Small intestine (tissue), 7 donors: ENCODE measurements around the gene THOP1. TPM values are rescaled to one million over a fixed set of nuclear protein-coding genes. Genes with fewer than 3 reads are reported as not detected.

Source experiments
- DNase-seq, 2 donors: peaks; one replicate each; pipeline versions ENCODE4 v3.0.0 to v3.0.0-alpha.2; 2013
- FAIRE-seq: peaks from 2 replicates; lab custom pipeline; 2012; peaks lifted over from hg19 to GRCh38; lab: Jason Lieb, UNC
- H3K27ac ChIP-seq, 3 donors: one replicate each; pipeline ENCODE4 v1.5.1; 2013; ENCODE audit warnings: low read length in 2 of 3, mild to moderate bottlenecking in 2 of 3, control low read depth in 1 of 3, inconsistent platforms in 1 of 3, low read depth in 1 of 3, moderate library complexity in 1 of 3
- H3K27me3 ChIP-seq, 3 donors: one replicate each; pipeline ENCODE4 v1.6.1; 2013; ENCODE audit warnings: low read length in 3 of 3, inconsistent platforms in 1 of 3; ENCODE audit not compliant: control insufficient read depth in 3 of 3, insufficient read depth in 3 of 3
- H3K36me3 ChIP-seq, 3 donors: one replicate each; pipeline ENCODE4 v1.6.1; 2013; ENCODE audit warnings: low read length in 3 of 3, inconsistent platforms in 1 of 3, low read depth in 1 of 3, mild to moderate bottlenecking in 1 of 3, moderate library complexity in 1 of 3; ENCODE audit not compliant: control insufficient read depth in 3 of 3, insufficient read depth in 2 of 3
- H3K4me1 ChIP-seq, 3 donors: one replicate each; pipeline ENCODE4 v1.6.1; 2013; ENCODE audit warnings: low read length in 2 of 3, inconsistent platforms in 1 of 3, low read depth in 1 of 3, mild to moderate bottlenecking in 1 of 3, moderate library complexity in 1 of 3; ENCODE audit not compliant: control insufficient read depth in 3 of 3, insufficient read depth in 2 of 3
- H3K4me3 ChIP-seq, 3 donors: one replicate each; pipeline ENCODE4 v1.5.1; 2013; ENCODE audit warnings: low read length in 3 of 3, control low read depth in 1 of 3, inconsistent platforms in 1 of 3, low read depth in 1 of 3, mild to moderate bottlenecking in 1 of 3, moderate library complexity in 1 of 3
- H3K9me3 ChIP-seq, 2 donors: one replicate each; pipeline ENCODE4 v1.6.1; 2013; ENCODE audit warnings: low read depth in 1 of 2, low read length in 1 of 2; ENCODE audit not compliant: control insufficient read depth in 2 of 2, insufficient read depth in 1 of 2
- WGBS, 3 donors: extraction: QIAGEN DNeasy Blood & Tissue Kit; methylation state at CpG; one replicate each; pipeline ENCODE4 v1.1.7; 2013; 5-methylcytosine and 5-hydroxymethylcytosine counted together
- polyA plus RNA-seq, 4 donors: library from polyadenylated mRNA; stranded (reverse) in 3 of 4; unstranded in 1 of 4; fragments of 200-250 nt in 3 of 4; fragments of 120-200 nt in 1 of 4; gene quantifications; one replicate each; pipeline versions ENCODE4 v1.2.1 to v1.2.3, GENCODE V29; 2013
- donor health status: healthy with polysubstance abuse.
- donor health status: control.
- donor health status: control.
- donor health status: Bipolar disorder and iron deficiency.
- donor health status: healthy.

Gene THOP1
- polyA plus RNA-seq, 4 donors, result 36.6 to 86.3 (median 78.1) TPM

- H3K27me3 ChIP-seq, result peaks cover 0 to 2% (median 0%) of the 10 kb centered on the region in 3 donors
- H3K4me1 ChIP-seq, result peaks cover 0 to 4% (median 2%) of the 10 kb centered on the region in 3 donors
- H3K4me3 ChIP-seq, result no peak overlapping the region
- H3K36me3 ChIP-seq, result peaks cover 4 to 40% (median 19%) of the 10 kb centered on the region in 3 donors
- FAIRE-seq, result no peak
- WGBS, 3 donors, result 84 to 100% (median 97%) methylated on average over 2 to 4 of the region's 4 CpGs
- H3K9me3 ChIP-seq, result peaks cover 4 to 69% of the 10 kb centered on the region in 2 donors
- DNase-seq, result no peak
- H3K27ac ChIP-seq, result no peak overlapping the region
These were observed 52.1 kb downstream of the THOP1 start for GRCh38 chr19:2837430-2837829.

- Histone ChIP-seq H3K9me3 (peaks cover 0 to 36% of the 10 kb centered on the region in 2 donors), H3K27ac (peak within 1 kb of the TSS; percentile 69 to 94 (median 87)), H3K4me1 (peaks cover 0 to 5% (median 4%) of the 10 kb centered on the region in 3 donors), H3K27me3 (no peaks in the 10 kb centered on the region), H3K4me3 (peak within 1 kb of the TSS; percentile 66 to 68 (median 66)), H3K36me3 (peaks cover 0 to 13% (median 0%) of the 10 kb centered on the region in 3 donors)
- FAIRE-seq, result peak; percentile 59
- WGBS, 3 donors, result 0 to 1% (median 0%) methylated on average over 79 to 106 of the region's 106 CpGs
- DNase-seq, result peak; percentile 99 to 100
These were observed 55.8 kb downstream of the THOP1 start, which contains the start of gene ZNF555 for GRCh38 chr19:2840794-2841791. Gene ZNF555 (plus strand): TSS chr19:2841475. CDS start chr19:2841573, 98 bp downstream.

GRCh38 chr19:2841855-2842574 is 56.7 kb downstream of the THOP1 start:
- H3K4me1 ChIP-seq, result peaks cover 0 to 5% (median 4%) of the 10 kb centered on the region in 3 donors
- peak in 1 of 2 donors; percentile 62 for DNase-seq
- 2 to 8% (median 4%) methylated on average over 35 to 62 of the region's 62 CpGs for WGBS, 3 donors
- peaks cover 0 to 33% of the 10 kb centered on the region in 2 donors for H3K9me3 ChIP-seq
- H3K4me3 ChIP-seq, result peak overlapping the region; percentile 66 to 68 (median 66)
- peaks cover 0 to 16% (median 0%) of the 10 kb centered on the region in 3 donors for H3K36me3 ChIP-seq
- no peaks in the 10 kb centered on the region for H3K27me3 ChIP-seq
- H3K27ac ChIP-seq, result peak overlapping the region in 1 of 3 donors; percentile 87
- FAIRE-seq, result no peak

GRCh38 chr19:2845107-2845506 is 59.8 kb downstream of the THOP1 start:
- DNase-seq (no peak), FAIRE-seq (no peak)
- 91 to 96% (median 96%) methylated on average over 2 of the region's 2 CpGs for WGBS, 3 donors
- Histone ChIP-seq H3K9me3 (peaks cover 0 to 29% of the 10 kb centered on the region in 2 donors), H3K27me3 (no peaks in the 10 kb centered on the region), H3K4me3 (no peak overlapping the region), H3K4me1 (peaks cover 0 to 5% (median 4%) of the 10 kb centered on the region in 3 donors), H3K27ac (no peak overlapping the region), H3K36me3 (peaks cover 0 to 10% (median 0%) of the 10 kb centered on the region in 3 donors)

- Histone ChIP-seq H3K27ac (no peak overlapping the region), H3K27me3 (no peaks in the 10 kb centered on the region), H3K4me1 (peaks cover 0 to 5% (median 4%) of the 10 kb centered on the region in 3 donors), H3K36me3 (peaks cover 0 to 16% (median 4%) of the 10 kb centered on the region in 3 donors), H3K4me3 (no peak overlapping the region), H3K9me3 (peaks cover 0 to 35% of the 10 kb centered on the region in 2 donors)
- no peak for FAIRE-seq
- DNase-seq, result no peak
- 92 to 93% (median 93%) methylated on average over 13 of the region's 13 CpGs for WGBS, 3 donors
These were observed 61.0 kb downstream of the THOP1 start for GRCh38 chr19:2846180-2846894.

GRCh38 chr19:2847507-2847906 is 62.2 kb downstream of the THOP1 start:
- Histone ChIP-seq H3K27ac (no peak overlapping the region), H3K4me1 (peaks cover 0 to 2% (median under 1%) of the 10 kb centered on the region in 3 donors), H3K4me3 (no peak overlapping the region), H3K9me3 (peaks cover 2 to 47% of the 10 kb centered on the region in 2 donors), H3K27me3 (no peaks in the 10 kb centered on the region), H3K36me3 (peaks cover 6 to 23% (median 7%) of the 10 kb centered on the region in 3 donors)
- FAIRE-seq (no peak), DNase-seq (no peak)
- WGBS, 3 donors, result 97% methylated on average over 3 of the region's 3 CpGs

GRCh38 chr19:2848616-2849015 is 63.3 kb downstream of the THOP1 start:
- DNase-seq (no peak), FAIRE-seq (no peak)
- no peaks in the 10 kb centered on the region for H3K27me3 ChIP-seq
- H3K4me3 ChIP-seq, result no peak overlapping the region
- 82 to 85% (median 82%) methylated on average over 4 of the region's 4 CpGs for WGBS, 3 donors
- no peak overlapping the region for H3K27ac ChIP-seq
- peaks cover 8 to 58% of the 10 kb centered on the region in 2 donors for H3K9me3 ChIP-seq
- H3K4me1 ChIP-seq, result no peaks in the 10 kb centered on the region
- H3K36me3 ChIP-seq, result peaks cover 16 to 21% (median 16%) of the 10 kb centered on the region in 3 donors
